ENCODE data around the gene ALS2CL.
A peak's percentile ranks its signal among the peaks of the same experiment; 100 is the strongest.
"Not testable (repeated sequence)": the region's sequence is repeated elsewhere in the genome, so short reads cannot be mapped to it uniquely, and the experiment has no call there.

ALS2CL gene

DNA sequence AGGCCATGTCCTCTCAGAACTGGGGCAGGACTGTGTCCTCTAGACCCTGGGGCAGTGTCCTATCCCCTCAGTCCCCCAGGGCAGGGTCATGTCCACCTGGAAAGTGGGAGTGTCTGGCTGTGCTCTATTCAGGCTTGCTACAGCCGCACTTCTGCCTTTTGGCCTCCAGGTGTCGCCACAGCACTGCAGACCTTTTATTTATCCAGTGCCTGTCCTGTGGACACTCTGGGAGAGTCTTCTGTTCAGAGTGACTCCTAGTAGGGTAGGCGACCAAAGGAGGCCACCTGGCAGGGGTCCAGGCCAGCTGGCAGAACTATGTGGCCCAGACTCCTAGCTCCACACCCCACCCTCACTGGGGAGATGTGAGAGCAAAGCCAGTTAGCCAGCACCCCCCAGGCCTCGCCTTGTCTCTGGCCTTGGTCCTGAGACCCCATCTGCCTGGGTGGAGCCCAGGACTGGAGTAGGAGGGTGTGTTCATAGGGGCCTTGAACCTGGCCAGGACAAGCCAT, 11.6 kb upstream of the ALS2CL start:
- DNase-seq (ENCODE audit: low read depth), result peak; percentile 50

DNA sequence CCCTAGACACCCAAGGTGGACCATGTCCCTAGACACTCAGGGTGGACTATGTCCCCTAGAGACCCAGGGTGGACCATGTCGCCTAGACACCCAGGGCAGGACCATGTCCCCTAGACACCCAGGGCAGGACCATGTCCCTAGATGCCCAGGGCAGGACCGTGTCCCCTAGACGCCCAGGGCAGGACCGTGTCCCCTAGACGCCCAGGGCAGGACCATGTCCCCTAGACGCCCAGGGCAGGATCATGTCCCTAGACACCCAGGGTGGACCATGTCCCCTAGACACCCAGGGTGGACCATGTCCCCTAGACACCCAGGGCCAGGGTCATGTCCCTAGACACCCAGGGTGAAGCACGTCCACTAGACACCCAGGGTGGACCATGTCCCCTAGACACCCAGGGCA, 10.9 kb upstream of the ALS2CL start:
- DNase-seq (ENCODE audit: low read depth), result not testable (repeated sequence)

GRCh38 chr3:46703013-46703520, 9.6 kb upstream of the ALS2CL start:
- no peak for DNase-seq (ENCODE audit: low read depth)

GRCh38 chr3:46702246-46703012, 8.9 kb upstream of the ALS2CL start:
- DNase-seq (ENCODE audit: low read depth), result no peak

DNA sequence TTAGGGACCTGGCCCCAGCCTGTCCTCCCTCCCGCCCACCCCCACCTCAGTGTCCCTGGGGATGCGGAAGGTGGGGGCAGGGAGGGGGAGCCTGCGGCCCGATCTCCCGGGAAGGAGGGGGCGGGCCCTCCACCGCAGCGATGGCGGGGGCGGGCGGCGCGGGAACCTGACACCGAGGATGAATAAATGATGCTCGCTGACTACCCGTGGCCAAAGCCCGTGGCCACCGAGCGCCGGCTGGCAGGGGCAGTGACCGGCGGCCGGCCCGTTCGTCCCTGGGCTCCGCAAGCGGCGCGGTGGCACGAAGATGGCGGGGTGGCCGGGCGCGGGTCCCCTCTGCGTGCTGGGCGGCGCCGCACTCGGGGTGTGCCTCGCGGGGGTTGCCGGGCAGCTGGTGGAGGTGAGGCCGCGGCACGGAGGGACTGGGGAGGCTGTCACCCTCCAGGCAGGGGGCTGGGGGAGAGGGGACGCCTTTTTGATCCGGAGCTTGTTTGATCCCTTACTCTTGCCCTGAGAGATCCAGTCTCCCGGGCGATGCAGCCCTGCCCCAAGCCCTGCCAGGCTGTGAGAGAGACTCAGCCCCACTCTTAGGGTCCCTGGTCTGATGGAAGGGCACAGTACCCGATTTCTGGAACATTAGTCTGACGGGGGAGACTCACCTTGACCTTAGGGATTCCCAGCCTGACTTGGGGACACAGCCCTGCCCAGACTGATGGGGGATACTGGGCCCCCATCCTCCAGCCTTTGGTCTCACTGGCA, 7.9 kb upstream of the ALS2CL start, which contains the start of gene TMIE:
Gene TMIE (plus strand): TSS at position 212 of the 759 bp plus-strand sequence. CDS start 96 bp downstream, at position 308.
- no peak for DNase-seq (ENCODE audit: low read depth)

DNA sequence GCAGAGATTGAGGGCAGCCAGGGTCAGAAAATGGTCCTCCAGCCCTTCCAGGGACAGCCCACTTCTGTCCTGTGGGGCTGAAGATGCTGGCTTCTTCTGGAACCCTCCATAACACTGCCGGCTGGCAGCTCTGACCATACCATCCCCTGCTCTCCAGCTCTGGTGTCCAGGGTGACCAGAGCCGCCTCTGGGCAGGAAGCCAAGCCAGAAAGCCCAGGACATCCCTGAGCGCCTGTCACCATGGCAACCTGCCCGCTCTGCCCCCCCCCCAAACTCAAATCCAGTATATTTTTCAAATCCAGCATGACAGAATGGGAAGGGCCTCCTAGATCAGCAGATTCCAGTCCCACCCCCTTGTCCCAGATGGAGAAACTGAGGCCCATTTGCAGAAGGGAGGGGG, 7.3 kb upstream of the ALS2CL start:
- DNase-seq (ENCODE audit: low read depth), result no peak

DNA sequence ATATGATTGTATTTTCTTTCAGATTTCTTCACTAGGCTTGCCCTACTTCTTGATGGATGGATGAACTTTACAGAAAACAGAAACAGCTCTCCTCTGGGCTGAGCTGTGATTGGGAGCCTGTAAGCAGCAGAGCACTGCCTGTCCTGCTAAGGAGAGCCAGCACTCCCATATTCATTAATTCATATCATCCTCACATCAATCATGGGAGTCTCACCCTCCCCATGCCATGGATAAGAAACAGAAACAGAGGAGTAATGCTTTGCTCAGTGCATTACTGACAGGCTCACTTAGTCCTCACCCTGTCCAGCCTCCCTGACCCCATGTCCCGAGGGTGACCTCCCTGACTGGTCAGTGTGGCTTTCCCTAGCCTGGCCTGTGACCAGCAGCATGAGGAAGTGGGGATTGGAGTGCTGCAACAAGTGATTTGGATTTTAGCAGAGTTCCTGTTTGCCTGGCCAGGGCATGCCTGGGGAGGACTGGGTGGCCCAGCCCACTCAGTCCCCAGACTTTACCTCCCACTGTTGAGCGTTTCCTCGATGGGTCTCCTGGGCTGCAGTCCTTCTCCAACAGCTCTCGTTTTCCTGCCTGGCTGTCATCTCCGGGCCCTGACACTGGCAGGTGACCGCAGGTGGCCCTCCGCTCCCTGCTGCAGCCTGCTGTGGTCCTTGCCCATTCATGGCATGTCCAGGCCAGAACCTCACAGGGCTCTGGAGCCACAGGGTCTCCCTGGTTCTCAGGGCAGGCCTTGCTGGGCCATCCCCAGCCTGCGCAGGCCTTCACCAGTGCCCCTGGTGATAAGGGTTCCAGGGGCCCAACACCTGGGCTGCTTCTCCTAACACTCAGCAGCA, 6.4 kb upstream of the ALS2CL start:
- DNase-seq (ENCODE audit: low read depth), result no peak

DNA sequence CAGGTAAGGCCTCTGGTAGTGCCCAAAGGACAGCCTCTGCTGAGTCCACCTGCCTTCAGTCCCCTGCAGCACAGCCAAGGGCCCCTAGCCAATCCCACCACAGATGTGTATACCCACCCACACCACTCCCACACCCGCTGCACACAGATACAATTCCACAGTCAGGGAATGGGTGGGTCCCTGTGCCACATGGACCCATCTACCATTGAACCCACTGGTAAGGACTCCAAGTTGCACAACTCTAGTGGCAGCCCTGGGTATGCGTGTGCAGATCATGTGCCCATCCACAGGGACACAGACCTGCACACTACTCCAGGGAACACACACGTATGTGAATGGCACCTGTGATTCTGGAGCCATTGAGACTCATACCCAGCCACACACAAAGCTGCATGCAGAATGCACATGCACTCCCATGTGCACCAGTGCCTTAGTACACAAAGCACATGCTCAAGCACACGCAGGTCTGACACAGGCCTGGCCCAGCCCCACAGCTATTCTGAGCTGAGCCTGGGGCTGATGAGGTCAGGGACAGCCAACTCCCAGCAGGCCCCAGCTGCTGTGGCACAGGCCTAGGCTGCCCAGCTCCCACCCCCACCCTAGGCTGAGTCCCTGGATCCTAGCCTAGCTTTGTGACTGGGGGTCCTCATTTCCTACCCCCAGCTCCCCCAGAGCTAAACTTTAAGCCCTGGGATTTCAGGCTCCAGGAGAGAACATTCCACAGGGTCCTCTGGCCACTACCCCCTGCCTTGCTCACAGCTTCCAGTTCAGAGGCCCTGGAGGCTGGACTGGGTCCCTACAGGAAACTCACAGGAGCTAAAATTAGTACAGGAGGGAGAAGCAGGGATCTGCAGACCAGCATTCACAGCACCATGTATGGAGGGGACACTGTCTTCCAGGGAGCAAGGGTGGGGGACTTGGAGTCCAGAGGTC, 2.7 kb upstream of the ALS2CL start:
- no peak for DNase-seq (ENCODE audit: low read depth)

DNA sequence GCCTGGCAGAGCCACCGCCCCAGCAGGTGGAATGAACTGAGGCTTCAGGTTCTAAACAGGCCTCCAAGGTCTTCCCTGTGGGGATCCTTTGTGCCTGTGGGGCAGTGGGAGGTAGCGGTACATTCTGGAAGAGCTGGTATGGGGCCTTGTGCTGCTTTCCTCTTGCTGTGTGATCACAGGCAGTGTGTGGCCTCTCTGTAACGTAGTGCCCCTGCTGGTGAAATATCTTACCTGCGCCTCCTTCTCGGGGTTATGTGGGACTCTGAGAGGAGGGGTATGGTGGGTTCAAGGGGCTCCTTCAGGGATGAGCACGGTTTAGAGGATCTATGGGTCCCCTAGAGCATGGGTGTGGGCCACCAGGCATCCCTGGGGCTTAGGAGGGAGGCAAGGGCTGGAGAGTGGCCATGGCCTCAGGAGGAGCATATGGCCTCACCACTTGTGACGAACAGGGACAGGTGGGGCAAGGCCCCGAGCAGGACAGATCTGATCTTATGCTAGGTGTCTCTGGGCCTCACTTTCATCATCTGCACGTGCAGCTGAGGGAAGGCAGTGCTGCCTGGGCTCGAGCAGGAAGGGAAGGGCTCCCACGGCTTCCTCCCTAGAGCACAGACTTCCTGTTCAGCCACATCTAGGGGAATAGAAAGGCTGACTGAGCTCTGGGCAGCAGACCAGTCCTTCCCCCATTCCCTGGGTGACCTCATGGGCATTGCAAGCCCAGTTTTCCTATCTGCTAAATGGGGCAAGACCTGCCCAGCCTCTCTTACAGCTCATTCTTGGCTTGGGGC, 1.9 kb upstream of the ALS2CL start:
- no peak for DNase-seq (ENCODE audit: low read depth)

- DNase-seq (ENCODE audit: low read depth), result no peak
Measured at GRCh38 chr3:46694520-46694919, 1.0 kb upstream of the ALS2CL start.

DNA sequence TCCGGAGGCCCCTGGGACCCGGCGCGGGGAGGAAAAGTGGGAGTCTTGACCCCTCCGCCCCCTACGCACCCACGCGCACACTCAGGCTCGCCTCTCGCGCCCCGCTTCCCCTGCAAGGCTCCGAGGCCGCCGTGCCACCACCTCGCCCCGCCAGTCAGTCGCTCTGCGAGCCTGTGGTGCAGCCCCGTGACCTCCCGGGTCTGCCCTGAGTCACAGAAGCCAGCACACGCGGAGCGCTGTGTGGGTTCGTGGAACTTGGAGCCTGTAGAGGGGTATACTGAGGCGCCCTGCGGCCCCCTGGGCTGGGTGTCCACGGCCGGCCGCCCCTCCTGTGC, 380 bp upstream of the ALS2CL start:
- no peak for DNase-seq (ENCODE audit: low read depth)

DNA sequence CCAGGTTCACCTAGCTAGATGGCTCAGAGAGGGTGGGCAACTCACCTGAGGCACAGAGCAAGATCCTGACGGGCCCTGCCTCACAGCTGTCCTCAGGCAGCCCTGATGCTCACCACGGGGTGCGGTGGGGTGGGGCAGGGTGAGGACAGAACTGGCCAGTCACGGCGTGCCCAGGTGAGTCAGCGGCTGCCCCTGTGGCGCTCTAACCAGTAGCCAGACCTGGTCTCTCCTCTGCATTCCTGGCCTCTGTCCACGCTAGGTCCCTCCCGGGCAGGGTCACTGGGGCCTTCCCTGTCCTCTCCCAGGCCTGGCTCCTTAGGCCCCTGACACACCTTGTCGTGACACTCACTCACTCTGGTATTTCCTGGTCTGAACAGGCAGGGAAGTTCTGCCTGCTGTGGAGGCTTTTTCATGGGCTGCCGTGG, 901 bp downstream of the ALS2CL start:
- DNase-seq (ENCODE audit: low read depth), result no peak

- DNase-seq (ENCODE audit: low read depth), result no peak
Measured at GRCh38 chr3:46690798-46691197, 2.7 kb downstream of the ALS2CL start.

- no peak for DNase-seq (ENCODE audit: low read depth)
Measured at GRCh38 chr3:46685446-46685845, 8.0 kb downstream of the ALS2CL start.

DNA sequence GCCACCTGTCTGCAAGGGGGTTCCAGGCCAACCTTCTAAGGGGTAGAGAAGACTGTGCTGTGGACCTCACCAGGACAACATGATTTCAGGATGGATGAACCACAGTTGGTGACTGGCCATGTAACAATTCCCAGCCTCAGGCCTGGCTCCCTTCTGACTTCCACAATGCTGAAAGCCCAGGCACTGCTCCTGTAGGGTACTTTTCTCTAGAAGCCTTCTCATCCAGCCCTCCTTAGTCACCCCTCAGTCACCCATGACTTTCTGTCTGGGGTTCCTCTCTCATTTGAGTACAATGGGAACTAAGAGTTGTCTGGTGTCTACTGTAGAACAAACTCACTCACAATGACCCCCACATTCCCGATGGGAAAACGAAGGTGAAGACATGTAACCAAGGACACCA, 8.6 kb downstream of the ALS2CL start:
- DNase-seq (ENCODE audit: low read depth), result no peak

GRCh38 chr3:46682974-46683373, 10.5 kb downstream of the ALS2CL start:
- no peak for DNase-seq (ENCODE audit: low read depth)

GRCh38 chr3:46681856-46682540, 11.5 kb downstream of the ALS2CL start:
- no peak for DNase-seq (ENCODE audit: low read depth)

- no peak for DNase-seq (ENCODE audit: low read depth)
Measured at GRCh38 chr3:46681387-46681786, 12.1 kb downstream of the ALS2CL start.

GRCh38 chr3:46680298-46680826, 13.1 kb downstream of the ALS2CL start:
- DNase-seq (ENCODE audit: low read depth), result no peak
